K562 (cell line): ENCODE data around the gene FBP1. TPM values are rescaled to one million over a fixed set of nuclear protein-coding genes. Genes with fewer than 3 reads are reported as not detected.
A peak's percentile ranks its signal among the peaks of the same experiment; 100 is the strongest.

Experiments used
- ATAC-seq: fragments of 200-7000 bp; cut with Tn5 transposase; 3 replicates; pipeline ENCODE4 v1.9.1; 2020; ENCODE audit warnings: moderate library complexity
- BruUV-seq: library from RNA; stranded (reverse); fragments of 400-500 nt; replicated peaks from 2 replicates; lab custom pipeline; 2021; lab: Mats Ljungman, UMichigan
- CTCF ChIA-PET: fragments of 300-600 bp; formaldehyde crosslinking; extraction: SDS; loops from one replicate; lab custom pipeline; 2021; ENCODE audit warnings: low intra/inter-chr PET ratio; lab: Yijun Ruan, JAX
- POLR2A ChIA-PET: fragments of 300-600, 350-650 bp; sonication (Branson Sonifier 250); formaldehyde crosslinking; extraction: SDS; loops from one replicate; lab custom pipeline; 2021; ENCODE audit warnings: antibody characterized with exemption, inconsistent platforms; lab: Yijun Ruan, JAX
- DNase-seq, 4 experiments: peaks; one replicate each; pipeline versions ENCODE4 v3.0.0 to v3.0.0-alpha.2; 2011 to 2018; ENCODE audit warnings: low spot score in 3 of 4, mixed read lengths in 3 of 4; ENCODE audit errors: extremely low read depth in 1 of 4
- FAIRE-seq: peaks from 2 replicates; lab custom pipeline; 2011; peaks lifted over from hg19 to GRCh38; lab: Jason Lieb, UNC
- H2AFZ ChIP-seq: 2 replicates; pipeline ENCODE4 v1.6.0; 2011; ENCODE audit warnings: low read depth, low read length, control low read depth, inconsistent platforms
- H3K27ac ChIP-seq: fragments of 200-600 bp; 3 replicates; pipeline ENCODE4 v1.8.0; 2011; ENCODE audit warnings: low read depth, mild to moderate bottlenecking, control low read depth, inconsistent platforms, low read length, moderate library complexity, mixed read lengths; ENCODE audit errors: extremely low read depth
- H3K27me3 ChIP-seq, 2 experiments: fragments of 300-600 bp in 1 of 2; 2 replicates in 1 of 2; 3 replicates in 1 of 2; pipeline versions ENCODE4 v1.6.0 to v1.8.0; 2011; ENCODE audit warnings: inconsistent platforms in 2 of 2, low read length in 2 of 2, mild to moderate bottlenecking in 1 of 2, mixed read lengths in 1 of 2, moderate library complexity in 1 of 2; ENCODE audit not compliant: control insufficient read depth in 2 of 2, insufficient read depth in 2 of 2
- H3K36me3 ChIP-seq: fragments of 300-600 bp; 3 replicates; pipeline ENCODE4 v1.8.0; 2011; ENCODE audit warnings: mild to moderate bottlenecking, low read length, inconsistent platforms; ENCODE audit not compliant: control insufficient read depth, insufficient read depth
- H3K4me1 ChIP-seq, 2 experiments: fragments of 200-600 bp in 1 of 2; replicated peaks in 1 of 2; 2 replicates in 1 of 2; 3 replicates in 1 of 2; pipeline versions ENCODE4 v1.5.1 to v1.8.0; 2011; ENCODE audit warnings: inconsistent platforms in 2 of 2, low read length in 2 of 2, mild to moderate bottlenecking in 1 of 2, mixed read lengths in 1 of 2, moderate library complexity in 1 of 2; ENCODE audit not compliant: control insufficient read depth in 2 of 2, insufficient read depth in 2 of 2
- H3K4me2 ChIP-seq: 2 replicates; pipeline ENCODE4 v1.6.1; 2011; ENCODE audit warnings: low read length, control low read depth, inconsistent platforms, mixed read lengths; ENCODE audit not compliant: insufficient read depth
- H3K4me3 ChIP-seq: fragments of 200-600 bp; sonication (generic), shearing (Covaris generic); 2 replicates; pipeline ENCODE4 v1.5.1; 2016; ENCODE audit warnings: control low read depth, inconsistent platforms
- H3K79me2 ChIP-seq: fragments of 200-600 bp; 3 replicates; pipeline ENCODE4 v1.8.0; 2011; ENCODE audit warnings: low read length, inconsistent platforms; ENCODE audit not compliant: control insufficient read depth, insufficient read depth
- H3K9ac ChIP-seq, 2 experiments: 2 replicates each; pipeline versions ENCODE4 v1.6.0 to v1.6.1; 2011; ENCODE audit warnings: low read depth in 2 of 2, low read length in 2 of 2, control low read depth in 1 of 2, inconsistent platforms in 1 of 2, mild to moderate bottlenecking in 1 of 2, mixed read lengths in 1 of 2; ENCODE audit not compliant: insufficient read depth in 1 of 2
- H3K9me1 ChIP-seq: one replicate; pipeline ENCODE4 v1.6.0; 2011; ENCODE audit warnings: inconsistent platforms, mild to moderate bottlenecking, low read length, moderate library complexity; ENCODE audit not compliant: control insufficient read depth, insufficient read depth
- H3K9me3 ChIP-seq: replicated peaks from 2 replicates; pipeline ENCODE4 v1.5.1; 2011; ENCODE audit warnings: low read depth, low read length, inconsistent platforms; ENCODE audit not compliant: control insufficient read depth, insufficient read depth
- H4K20me1 ChIP-seq: replicated peaks from 2 replicates; pipeline ENCODE4 v1.6.1; 2011; ENCODE audit warnings: low read length, inconsistent platforms, mixed read lengths; ENCODE audit not compliant: control insufficient read depth, insufficient read depth
- BRD9 ChIP-seq: fragments of 450-650 bp; IDR thresholded peaks from 2 replicates; pipeline ENCODE4 v1.6.1; 2018; ENCODE audit warnings: low read depth; ENCODE audit not compliant: partially characterized antibody
- EGR1 ChIP-seq: fragments of 450-650 bp; conservative IDR thresholded peaks from 2 replicates; pipeline ENCODE4 v1.6.1; 2017; ENCODE audit warnings: mild to moderate bottlenecking
- RHOXF2B ChIP-seq: fragments of 250-450 bp; sonication (Bioruptor Pico); conservative IDR thresholded peaks from 2 replicates; pipeline ENCODE4 v1.5.1; 2021
- SRSF9 ChIP-seq: fragments of 200-400 bp; formaldehyde crosslinking; IDR thresholded peaks from 2 replicates; pipeline ENCODE4 v1.6.1; 2017; ENCODE audit warnings: low read depth, low read length, borderline replicate concordance
- ZBTB34 ChIP-seq: fragments of 250-450 bp; sonication (Bioruptor Pico); IDR thresholded peaks from 2 replicates; pipeline ENCODE4 v1.8.0; 2021; ENCODE audit warnings: mild to moderate bottlenecking, moderate library complexity
- ZBTB49 ChIP-seq: sonication (generic); formaldehyde crosslinking; IDR thresholded peaks from 2 replicates; pipeline ENCODE4 v1.8.0; 2022; ENCODE audit warnings: missing genetic modification reagents, mild to moderate bottlenecking, borderline replicate concordance
- ZBTB8A ChIP-seq: fragments of 450-650 bp; IDR thresholded peaks from 2 replicates; pipeline ENCODE4 v1.6.1; 2018; ENCODE audit warnings: mild to moderate bottlenecking, moderate library complexity; ENCODE audit not compliant: partially characterized antibody
- ZFPM2 ChIP-seq: fragments of 250-450 bp; sonication (Bioruptor Pico); IDR thresholded peaks from 2 replicates; pipeline ENCODE4 v1.5.1; 2022; ENCODE audit warnings: mild to moderate bottlenecking
- ZNF217 ChIP-seq: sonication (generic); formaldehyde crosslinking; IDR thresholded peaks from 2 replicates; pipeline ENCODE4 v1.8.0; 2022; ENCODE audit warnings: mild to moderate bottlenecking, missing genetic modification reagents
- ZNF274 ChIP-seq: IDR thresholded peaks from 2 replicates; pipeline ENCODE4 v1.6.1; 2011; ENCODE audit warnings: low read depth, mild to moderate bottlenecking, low read length, moderate library complexity, borderline replicate concordance
- WGBS: fragments of 100-300 bp; shearing (Covaris generic); methylation state at CpG from one replicate; pipeline ENCODE4 v1.1.6; 2016; ENCODE audit warnings: low coverage, mixed read lengths; ENCODE audit not compliant: insufficient coverage; ENCODE audit errors: missing lambda C conversion rate; 5-methylcytosine and 5-hydroxymethylcytosine counted together
- in situ Hi-C: fragments of 300-500 bp; cut with MboI; formaldehyde crosslinking; loops from 4 replicates; pipeline ENCODE4 v1.15.0; 2018; ENCODE audit warnings: inconsistent platforms, mixed read lengths
- intact Hi-C: fragments of 100-400 bp; cut with micrococcal nuclease; formaldehyde crosslinking; loops from 2 replicates; pipeline ENCODE4 v1.14.2; 2022
- polyA plus RNA-seq, 8 experiments: library from polyadenylated mRNA; depleted of rRNA in 4 of 8; stranded (reverse) in 5 of 8; unstranded in 3 of 8; fragments of >200 nt; fragmentation: Nextera tagmentation in 2 of 8; fragmentation: Illumina TruSeq in 1 of 8; extraction: Ambion mirVana in 2 of 8; extraction: Trizol in 1 of 8; gene quantifications; 2 replicates each; pipeline versions ENCODE4 v1.2.1 to v1.2.3, GENCODE V29; 2011 to 2014; ENCODE audit warnings: inconsistent platforms in 1 of 8, missing spikeins in 1 of 8
- total RNA-seq, 7 experiments: library from RNA; depleted of rRNA in 6 of 7; stranded (reverse); fragments of >200 nt in 6 of 7; fragmentation: Illumina TruSeq in 2 of 7; extraction: Trizol in 2 of 7; gene quantifications; 2 replicates each; pipeline versions ENCODE4 v1.2.1 to v1.2.3, GENCODE V29; 2011 to 2021; ENCODE audit warnings: low replicate concordance in 1 of 7

The FBP1 gene
- total and polyA plus RNA-seq, 9 of the 15 experiments (the other 6 are each of a cell fraction or from before 2014, with no cell fraction given), result 0.24 TPM; not detected in 8

GRCh38 chr9:94560237-94560636 lies 79.1 kb downstream of the FBP1 start:
- FAIRE-seq (no peak), ATAC-seq (no peak), DNase-seq (no peak)
- Histone ChIP-seq H3K27me3 (peaks cover 27 to 42% of the 10 kb centered on the region in 2 experiments), H3K4me3 (no peak overlapping the region), H4K20me1 (no peaks in the 10 kb centered on the region), H3K27ac (no peak overlapping the region), H3K4me2 (no peak overlapping the region), H3K36me3 (no peaks in the 10 kb centered on the region), H3K4me1 (no peaks in the 10 kb centered on the region; a peak in 1 of 5 replicates), H3K9me1 (no peaks in the 10 kb centered on the region), H3K79me2 (no peaks in the 10 kb centered on the region), H3K9ac (no peak overlapping the region), H3K9me3 (no peaks in the 10 kb centered on the region), H2AFZ (no peak overlapping the region)
- in situ Hi-C loops, result no loop called here
- POLR2A ChIA-PET, result interaction anchor here (0.7 kb wide), 1 partner anchor 64 kb away, joined by 3 read pairs; no protein-coding TSS in a partner anchor
- intact Hi-C loops, result no loop called here
- 7% methylated on average over 6 of the region's 6 CpGs for WGBS
- TF ChIP-seq SRSF9 (no peak), EGR1 (peak; percentile 30; the same call in 1 of the 2 replicates)
- CTCF ChIA-PET, result no interaction called here
- BruUV-seq, result no TSS peak

DNA sequence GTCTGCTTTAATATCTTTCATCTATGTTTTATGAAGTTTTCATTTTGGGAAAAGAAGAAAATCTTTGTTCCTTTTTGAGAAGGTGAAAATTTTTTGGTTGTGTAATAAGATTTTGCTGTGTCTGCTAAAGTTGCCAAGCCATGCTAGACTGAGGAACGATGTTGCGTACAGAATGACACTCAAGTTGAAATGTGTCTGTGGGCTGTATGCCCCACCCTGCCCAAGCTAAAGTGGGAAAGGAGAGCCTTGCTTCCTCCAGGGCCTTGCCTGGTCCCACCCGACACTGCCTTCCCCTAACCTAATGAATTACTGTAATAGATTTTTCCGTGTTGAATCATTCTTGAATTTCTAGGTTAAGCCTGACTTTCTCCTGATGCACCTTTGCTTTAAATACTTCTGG lies 81.9 kb downstream of the FBP1 start:
- no peak overlapping the region for H3K9ac ChIP-seq
- DNase-seq, result no peak
- 13% methylated on average over 4 of the region's 4 CpGs for WGBS
- no peak overlapping the region for H3K27ac ChIP-seq
- no peaks in the 10 kb centered on the region for H3K79me2 ChIP-seq
- no peaks in the 10 kb centered on the region for H3K9me3 ChIP-seq
- no peak overlapping the region for H3K4me2 ChIP-seq
- peaks cover 3 to 24% of the 10 kb centered on the region in 2 experiments; a peak in 4 of 5 replicates for H3K4me1 ChIP-seq
- in situ Hi-C loops, result no loop called here
- no peak overlapping the region for H2AFZ ChIP-seq
- H4K20me1 ChIP-seq, result no peaks in the 10 kb centered on the region
- no peaks in the 10 kb centered on the region for H3K36me3 ChIP-seq
- no peak for ATAC-seq
- CTCF ChIA-PET, result no interaction called here
- peaks cover 27 to 49% of the 10 kb centered on the region in 2 experiments for H3K27me3 ChIP-seq
- H3K4me3 ChIP-seq, result no peak overlapping the region
- FAIRE-seq, result no peak
- intact Hi-C loops, result loop anchor here (10.0 kb wide), 1 partner anchor 567 kb away; no protein-coding TSS in a partner anchor
- POLR2A ChIA-PET, result no interaction called here
- H3K9me1 ChIP-seq, result no peaks in the 10 kb centered on the region
- no TSS peak for BruUV-seq
- TF ChIP-seq ZBTB34 (no peak), RHOXF2B (CRISPR knock-in tag) (no peak), ZNF274 (no peak), ZBTB8A (no peak), ZFPM2 (CRISPR knock-in tag) (no peak), BRD9 (no peak), ZBTB49 (CRISPR knock-in tag) (no peak), ZNF217 (CRISPR knock-in tag) (no peak)
